HS-5 (cell line): Measurements from ENCODE around the gene SAC3D1.
A peak's percentile ranks its signal among the peaks of the same experiment; 100 is the strongest.
"Not testable (repeated sequence)": the region's sequence is repeated elsewhere in the genome, so short reads cannot be mapped to it uniquely, and the experiment has no call there.

ENCODE experiments used
- DNase-seq: peaks from one replicate; pipeline ENCODE4 v3.0.0-alpha.2; 2012; ENCODE audit warnings: low read depth

The SAC3D1 gene

DNA sequence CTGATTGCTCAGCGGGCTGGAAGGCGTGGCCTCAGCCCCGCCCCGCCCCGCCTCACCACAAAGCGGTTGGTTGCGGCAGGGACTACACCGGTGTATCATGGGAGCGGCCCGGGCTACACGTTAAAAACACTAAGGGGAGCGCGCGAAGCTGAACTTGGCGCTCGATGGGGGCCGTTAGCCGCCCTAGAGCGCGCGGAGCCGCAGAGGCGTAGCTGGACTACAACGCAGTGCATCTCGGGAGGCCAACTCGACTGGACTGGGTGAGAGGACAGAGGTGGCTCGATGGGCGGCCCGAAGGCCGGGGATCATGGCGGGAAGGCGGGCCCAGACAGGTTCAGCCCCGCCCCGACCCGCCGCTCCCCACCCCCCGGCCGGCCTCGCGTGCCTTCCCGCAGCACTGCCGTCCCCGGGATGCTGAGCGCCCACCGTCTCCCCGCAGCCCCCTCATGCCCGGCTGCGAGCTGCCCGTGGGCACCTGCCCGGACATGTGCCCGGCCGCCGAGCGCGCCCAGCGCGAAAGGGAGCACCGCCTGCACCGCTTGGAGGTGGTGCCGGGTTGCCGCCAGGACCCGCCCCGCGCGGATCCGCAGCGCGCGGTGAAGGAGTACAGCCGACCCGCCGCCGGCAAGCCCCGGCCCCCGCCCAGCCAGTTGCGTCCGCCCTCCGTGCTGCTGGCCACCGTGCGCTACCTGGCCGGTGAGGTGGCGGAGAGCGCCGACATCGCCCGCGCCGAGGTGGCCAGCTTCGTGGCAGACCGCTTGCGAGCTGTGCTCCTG, at the start of gene SAC3D1:
SAC3D1 (plus strand) TSS at position 364 of the 776 bp plus-strand sequence; CDS start at position 447, 83 bp downstream.
- DNase-seq, result peak; percentile 90

DNA sequence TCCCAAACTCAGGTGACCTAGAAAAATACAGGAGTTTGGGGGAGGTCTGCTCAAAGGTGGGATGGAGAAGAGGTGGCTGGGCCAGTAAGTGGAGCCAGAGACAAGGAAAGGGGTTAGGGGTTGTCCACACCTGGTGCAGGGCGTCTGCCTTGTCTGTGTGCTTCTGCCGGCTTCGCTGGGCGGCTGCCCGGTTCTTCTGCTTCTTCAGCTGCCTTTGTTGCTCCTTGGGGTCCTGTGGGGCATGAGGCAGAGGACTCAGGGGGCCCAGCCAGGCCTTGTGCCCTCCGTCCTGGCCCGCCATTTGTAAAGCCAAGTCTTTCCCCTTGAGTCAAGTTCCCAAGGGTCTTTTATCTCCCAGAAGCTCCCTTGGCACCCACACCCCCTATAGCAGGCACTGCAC, 46.7 kb upstream of the SAC3D1 start:
- no peak for DNase-seq

DNA sequence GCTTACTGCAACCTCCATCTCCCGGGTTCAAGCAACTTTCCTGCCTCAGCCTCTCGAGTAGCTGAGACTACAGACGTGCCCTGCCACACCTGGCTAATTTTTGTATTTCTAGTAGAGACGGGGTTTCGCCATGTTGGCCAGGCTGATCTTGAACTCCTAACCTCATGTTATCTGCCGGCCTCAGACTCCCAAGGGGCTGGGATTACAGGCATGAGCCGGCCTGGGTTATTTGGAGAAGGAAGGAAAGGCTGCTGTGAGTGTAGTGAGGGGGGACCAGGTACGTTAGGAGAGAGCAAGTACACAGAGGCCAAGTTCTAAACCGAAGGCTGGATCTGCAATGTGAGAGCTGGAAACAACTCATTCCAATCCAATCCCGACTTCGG, 44.7 kb upstream of the SAC3D1 start:
- no peak for DNase-seq

DNA sequence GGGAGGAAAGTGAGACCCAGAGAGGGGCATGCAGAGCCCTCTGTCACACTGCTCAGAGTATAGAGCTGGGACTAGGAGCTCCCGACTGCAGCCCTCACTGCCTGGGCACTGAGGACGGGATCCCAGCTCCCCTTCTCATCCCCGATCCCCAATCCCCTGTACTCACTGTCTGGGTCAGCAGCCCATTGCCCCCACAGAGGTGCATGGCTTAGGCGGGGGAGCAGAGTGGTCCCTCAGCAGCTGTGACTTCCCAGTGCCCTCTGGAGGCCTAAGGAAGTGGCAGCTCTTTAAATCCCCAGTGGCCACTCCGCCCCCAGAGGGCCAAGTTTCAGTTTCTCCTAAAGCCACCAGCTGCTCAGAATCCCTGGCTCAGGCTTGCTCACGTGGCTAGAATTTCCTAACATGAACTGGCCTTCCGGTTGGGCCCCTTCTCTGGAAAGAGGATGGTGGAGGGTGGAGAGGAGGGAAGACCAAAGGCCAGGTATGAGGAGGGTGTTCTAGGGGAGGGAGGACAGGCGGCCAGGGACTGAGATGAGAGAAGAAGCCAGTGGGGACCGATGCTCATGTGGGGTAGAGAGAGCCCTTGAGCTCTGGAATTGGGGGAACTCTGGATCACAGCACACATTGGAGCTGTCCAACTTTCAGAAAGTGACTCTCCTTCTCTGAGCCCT, 44.2 kb upstream of the SAC3D1 start, which contains the start of gene BATF2:
BATF2 (minus strand) TSS at position 262 of the 671 bp plus-strand sequence; CDS start at position 205, 57 bp downstream.
- DNase-seq, result peak; percentile 40

DNA sequence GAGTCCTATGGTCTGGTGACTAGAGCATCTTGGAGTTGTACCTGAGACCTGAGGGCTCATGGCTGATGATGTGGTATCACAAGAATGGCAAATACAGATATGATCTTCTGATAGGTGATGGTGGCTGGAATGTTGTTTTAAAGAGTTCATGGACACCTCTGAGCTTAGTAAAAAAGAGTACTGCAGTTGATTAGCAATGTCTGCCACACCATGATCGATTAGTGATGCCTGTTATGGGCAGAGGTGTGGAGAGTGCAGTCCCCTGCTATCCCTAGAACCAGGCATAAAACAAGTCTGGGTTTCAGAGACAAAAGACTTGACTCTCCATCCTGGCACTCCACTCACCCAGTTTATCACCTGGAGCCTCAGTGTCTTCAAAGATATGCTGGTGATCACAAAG, 42.9 kb upstream of the SAC3D1 start:
- DNase-seq, result no peak

DNA sequence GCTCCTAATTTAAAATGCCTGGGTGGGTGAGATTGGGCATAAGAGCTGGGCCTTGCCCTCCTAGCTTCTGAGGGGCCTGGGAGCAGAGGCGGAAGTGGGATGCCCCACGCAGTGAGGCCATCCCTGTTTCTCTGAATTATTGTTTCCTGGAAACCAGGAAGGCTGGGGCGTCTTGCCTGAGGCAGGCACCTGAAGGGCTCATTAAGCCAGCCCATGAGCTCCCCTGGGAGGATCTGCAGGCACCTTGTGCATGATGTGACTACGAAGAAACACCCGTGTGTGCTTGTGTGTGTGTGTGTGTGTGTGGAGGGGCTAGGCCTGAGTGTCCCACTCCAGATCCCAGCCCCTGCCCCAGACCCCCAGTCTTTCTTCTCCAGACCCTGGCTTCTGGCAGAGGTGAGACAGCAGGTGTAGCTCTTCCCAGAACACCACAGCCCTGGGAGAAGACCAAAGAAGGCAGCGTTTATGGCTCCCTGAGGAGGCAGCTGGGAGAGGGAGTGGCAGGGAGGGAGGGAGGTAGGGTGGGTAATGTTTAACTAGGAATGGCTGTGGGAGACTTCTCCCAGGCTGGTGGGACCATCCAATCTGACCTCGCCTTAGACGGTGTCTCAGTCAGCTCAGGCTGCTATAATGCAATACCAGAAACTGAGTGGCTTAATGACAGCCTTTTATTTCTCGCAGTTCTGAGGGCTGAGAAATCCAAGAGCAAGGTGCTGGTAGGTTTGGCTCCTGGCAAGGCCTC, 42.1 kb upstream of the SAC3D1 start:
- no peak for DNase-seq

DNA sequence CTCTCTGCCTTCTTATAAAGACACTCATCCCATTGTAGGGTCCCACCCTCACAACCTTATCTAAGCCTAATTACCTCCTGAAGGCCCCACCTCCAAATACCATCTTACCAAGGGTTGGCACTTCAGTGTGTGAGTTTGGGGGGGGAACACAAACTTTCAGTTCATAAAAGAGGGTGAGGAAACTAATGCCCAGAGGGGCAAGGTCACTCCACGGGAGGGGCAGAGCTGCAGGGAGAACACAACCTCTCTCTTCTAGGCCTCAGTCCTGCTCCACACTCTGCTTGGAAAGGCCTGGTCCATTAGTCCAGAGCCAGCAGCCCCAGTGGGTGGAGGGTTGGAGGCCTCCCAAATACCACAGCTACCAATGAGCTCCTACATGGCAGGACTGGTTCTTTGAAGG, 41.5 kb upstream of the SAC3D1 start:
- no peak for DNase-seq

DNA sequence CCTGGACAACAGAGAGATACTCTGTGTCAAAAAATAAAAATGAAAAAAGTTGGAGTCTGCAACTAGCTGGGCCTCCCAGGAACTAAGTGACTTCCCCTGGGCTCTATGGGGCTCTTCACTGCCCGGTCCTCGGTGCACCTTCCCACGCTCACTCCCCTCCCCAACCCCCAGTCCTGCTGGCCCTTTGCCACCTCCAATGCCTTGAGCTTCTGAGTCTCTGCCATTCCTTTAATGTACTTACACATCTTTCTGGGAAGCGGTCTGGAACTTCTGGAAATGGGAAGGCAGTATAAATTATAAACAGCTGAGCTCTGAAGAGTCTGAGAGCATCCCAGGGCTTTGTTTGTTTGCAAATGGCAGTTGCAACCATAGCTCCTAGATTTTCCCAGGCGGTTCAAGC, 38.3 kb upstream of the SAC3D1 start:
- no peak for DNase-seq

DNA sequence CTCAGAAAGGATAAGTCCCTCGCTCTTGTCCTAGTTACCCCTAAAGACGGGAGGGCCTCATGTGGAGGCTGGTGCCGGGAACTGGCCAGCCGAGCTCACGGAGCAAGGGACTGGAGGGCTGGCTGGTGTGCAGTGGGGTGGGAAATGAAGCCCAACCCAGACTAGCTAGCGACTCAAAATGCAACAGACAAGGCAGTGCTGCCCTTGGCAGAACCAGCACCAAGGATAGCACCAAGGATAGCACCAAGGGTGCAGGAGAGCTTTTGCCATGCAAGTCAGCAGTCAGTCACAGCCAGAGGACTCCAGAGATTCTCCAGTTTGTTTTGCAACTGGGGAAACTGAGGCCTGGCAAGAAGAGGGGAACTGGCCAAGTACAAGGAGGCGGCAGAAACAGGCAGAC, 37.7 kb upstream of the SAC3D1 start:
- DNase-seq, result no peak

DNA sequence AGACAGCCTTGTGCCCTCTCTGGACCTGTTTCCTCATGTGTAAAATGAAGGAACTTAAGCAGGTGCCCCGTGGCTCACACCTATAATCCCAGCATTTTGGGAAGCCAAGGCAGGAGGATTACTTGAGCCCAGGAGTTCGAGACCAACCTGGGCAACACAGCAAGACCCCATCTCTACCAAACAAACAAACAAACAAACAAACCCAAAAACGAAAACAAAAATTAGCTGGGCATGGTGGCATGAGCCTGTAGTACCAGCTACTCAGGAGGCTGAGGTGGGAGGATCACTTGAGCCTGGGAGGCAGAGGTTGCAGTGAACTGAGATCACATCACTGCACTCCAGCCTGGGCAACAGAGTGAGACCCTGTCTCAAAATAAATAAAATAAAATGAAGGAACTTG, 37.0 kb upstream of the SAC3D1 start:
- not testable (repeated sequence) for DNase-seq

DNA sequence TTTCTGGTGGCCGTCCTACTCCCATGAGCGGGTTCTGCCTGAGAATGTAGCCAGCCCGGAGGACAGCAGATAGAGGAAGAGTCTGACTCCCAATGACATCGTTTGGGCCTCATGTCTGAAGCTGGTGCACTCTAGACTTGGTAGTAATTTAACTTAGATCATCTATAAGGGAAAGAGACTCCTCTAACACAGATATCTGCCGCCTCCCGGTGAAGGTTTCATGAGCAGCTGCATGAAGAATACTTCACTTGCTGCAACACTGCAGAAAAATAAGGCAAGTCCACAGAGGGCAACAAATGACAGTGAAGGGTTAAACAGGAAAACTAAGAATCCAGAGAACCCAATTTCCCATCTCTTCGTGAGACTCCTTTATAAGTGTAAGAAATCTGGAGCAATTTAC, 33.0 kb upstream of the SAC3D1 start:
- DNase-seq, result no peak

DNA sequence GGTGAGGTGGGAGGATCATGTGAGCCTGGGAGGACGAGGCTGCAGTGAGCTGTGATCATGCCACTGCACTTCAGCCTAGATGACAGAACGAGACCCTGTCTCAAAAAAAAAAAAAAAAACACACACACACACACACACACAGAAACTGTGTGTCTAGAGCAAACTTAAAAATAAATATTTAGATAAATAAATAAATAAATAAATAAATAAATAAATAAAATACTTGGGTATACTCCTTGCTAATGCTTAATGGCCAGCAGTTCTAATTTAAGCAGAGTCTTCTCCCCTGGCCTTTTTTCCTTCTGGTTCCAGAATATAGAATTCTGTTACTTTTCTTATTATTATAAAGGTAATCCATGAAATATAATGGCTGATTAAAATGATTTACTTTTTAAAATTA, 32.1 kb upstream of the SAC3D1 start:
- DNase-seq, result no peak

DNA sequence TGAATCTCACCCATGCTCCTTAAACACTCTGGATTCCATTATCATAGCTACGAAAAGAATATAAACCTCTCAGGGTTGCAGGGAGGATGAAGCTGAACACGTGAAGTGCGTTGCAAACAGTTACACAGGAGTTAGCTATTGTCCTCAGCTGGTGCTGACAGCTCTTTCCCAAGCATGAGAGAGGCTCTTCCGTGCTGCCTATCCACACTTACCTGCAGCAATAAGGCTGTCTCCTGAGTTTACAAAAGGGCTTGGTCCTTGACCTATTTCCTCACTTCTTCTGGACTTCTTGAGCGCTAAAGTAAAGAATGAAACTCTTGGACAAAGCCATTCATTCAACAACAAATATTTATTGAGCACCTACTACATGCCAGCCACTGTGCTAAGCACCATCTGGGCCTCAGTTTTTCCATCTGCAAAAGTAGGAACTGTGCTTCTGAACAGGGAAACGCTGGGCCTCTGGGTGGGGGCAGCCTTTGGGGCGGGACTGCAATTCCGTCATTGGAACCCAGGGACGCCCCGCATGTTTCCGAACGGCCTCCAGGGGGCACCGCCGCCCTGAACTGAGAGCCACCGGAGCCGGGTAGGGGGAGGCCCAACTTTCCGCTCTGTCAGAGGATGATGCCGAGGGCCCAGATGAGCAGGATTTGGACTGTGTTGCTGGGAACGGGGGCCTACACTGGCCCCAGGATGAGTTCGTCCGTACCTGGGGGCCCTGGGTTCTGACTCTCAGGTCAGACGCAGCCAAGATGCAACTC, 27.7 kb upstream of the SAC3D1 start:
- peak; percentile 63 for DNase-seq

DNA sequence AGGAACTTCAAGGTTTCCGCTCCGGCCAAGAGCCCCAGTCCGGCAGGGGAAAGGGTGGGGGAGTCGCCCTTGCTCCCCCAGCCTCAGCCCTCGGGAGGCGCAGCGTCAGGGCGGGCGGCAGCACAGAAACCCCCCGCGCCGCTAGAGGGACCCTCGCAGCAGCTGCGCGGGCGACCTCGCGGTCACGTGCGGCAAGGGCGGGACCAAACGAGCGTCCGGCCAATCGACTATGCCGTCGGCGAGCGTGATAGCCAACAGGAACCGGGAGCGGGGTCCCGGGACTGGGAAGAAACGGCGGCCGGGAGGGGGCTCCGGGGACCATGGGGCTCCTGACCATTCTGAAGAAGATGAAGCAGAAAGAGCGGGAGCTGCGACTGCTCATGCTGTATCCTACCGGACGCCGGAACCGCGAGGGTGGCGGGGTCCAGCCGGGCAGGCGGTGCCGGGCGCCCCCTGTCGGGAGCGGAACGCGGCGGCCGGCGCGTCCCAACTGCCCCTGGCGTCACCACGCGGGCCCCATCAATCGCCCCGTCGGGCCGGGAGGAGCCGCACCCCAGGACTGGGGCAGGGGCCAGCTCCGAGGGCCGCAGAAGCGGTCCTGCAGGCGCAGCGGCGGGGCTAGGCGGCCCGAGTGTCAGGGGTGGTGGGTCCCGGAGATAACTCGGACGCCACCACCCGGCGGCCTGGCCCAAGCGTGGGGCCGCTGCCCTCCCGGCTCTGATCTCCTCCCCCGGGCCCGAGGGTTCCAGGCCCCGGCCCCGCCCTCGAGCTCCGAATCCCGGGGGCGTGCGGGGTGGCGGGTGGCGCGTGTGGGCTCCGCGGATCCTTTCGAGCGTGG, 26.9 kb upstream of the SAC3D1 start, which contains the start of gene ARL2:
ARL2 (plus strand) TSS at position 273 of the 838 bp plus-strand sequence; CDS start at position 321, 48 bp downstream.
- peak; percentile 71 for DNase-seq

DNA sequence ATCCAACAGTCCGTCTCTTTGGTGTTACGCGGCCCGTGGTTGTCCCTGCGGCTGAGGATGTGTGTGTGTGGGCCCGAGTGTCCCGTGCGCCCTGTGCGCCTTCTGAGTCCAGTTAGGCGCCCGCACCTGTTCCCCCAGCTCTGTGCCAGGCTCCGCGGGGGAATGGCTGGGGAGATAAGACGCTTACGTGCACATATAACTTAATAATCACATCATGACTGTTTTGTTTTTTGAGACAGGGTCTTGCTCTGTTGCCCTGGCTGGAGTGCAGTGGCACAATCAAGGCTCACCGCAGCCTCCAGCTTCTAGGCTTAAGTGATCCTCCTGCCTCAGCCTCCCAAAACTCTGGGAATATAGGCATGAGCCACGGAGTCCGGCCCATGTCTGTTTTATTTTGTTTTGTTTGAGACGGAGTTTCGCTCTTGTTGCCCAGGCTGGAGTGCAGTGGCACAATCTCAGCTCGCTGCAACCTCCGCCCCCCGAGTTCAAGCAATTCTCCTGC, 26.2 kb upstream of the SAC3D1 start:
- DNase-seq, result no peak

DNA sequence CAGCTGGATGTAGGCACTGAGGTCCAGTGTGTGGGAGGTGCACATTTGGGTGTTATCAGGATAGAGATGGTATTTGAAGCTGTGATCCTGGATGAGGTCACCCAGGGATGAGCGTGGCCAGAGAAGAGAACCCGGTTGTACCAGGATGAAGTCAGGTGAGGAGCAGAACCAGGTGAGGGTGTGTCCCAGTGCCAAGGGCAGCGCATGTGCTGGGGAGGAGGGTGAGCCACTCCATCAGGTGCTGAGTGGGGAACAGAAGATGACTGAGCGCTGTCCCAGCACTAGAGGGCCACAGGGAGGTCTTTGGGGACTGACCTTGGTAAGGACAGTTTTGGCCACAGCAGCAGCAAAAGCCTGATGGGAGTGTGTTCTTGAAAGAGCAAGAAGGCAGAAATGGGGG, 24.3 kb upstream of the SAC3D1 start:
- DNase-seq, result no peak

DNA sequence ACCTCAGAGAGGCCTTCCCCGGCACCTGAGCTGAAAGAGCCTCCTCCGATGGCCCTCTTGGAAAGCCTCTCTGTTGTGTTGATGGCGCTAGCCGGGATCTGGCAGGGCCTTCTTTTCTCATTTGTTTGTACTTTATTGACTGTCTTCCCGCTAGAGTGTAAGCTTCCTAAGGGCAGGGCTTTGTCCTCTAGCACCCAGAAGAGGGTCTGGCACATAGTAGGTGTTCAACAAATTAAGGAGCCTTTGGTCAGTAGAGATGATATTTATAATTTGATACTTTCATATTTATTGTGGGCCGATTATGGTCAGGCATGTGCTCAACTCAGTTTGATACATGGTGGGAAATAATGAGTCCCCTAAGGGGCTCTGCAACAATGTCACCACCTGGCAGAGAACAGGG, 23.1 kb upstream of the SAC3D1 start:
- DNase-seq, result no peak

DNA sequence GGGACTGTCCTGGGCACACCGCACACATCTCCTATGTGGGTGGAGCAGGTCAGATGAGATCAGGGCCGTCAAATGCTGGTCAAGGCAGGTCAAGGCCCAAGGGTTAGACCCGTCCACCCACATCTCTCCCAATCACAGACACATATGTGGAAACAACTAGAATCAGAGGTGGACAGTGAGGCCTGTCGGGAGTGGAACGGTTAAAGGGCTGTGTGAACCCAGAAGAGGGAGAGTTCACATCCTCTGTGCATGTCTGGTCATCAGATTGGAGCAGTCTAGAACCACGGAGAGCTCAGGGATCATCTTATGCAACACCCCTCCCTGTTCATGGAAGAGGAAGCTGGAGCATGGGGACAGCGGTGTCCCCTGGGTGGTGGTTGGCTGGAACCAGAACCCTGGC, 21.2 kb upstream of the SAC3D1 start:
- no peak for DNase-seq

DNA sequence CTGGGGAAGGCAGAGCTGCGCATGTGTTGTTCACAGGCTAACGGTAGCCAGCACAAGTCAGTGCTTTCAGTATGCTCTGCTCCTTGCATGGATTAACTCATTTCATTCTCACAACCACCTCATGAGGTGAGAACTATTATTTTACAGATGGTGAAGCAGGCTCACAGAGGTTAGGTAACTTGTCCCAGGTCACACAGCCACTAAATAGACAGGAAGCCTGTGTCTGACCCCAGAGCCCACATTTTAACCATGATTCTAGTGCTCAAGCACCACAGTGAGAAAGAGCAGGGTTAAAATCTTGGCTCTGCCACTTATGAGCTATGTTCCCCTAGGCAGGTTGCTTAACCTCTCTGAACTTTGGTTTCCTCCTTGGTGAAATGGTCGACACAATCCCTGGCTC, 20.0 kb upstream of the SAC3D1 start:
- no peak for DNase-seq

DNA sequence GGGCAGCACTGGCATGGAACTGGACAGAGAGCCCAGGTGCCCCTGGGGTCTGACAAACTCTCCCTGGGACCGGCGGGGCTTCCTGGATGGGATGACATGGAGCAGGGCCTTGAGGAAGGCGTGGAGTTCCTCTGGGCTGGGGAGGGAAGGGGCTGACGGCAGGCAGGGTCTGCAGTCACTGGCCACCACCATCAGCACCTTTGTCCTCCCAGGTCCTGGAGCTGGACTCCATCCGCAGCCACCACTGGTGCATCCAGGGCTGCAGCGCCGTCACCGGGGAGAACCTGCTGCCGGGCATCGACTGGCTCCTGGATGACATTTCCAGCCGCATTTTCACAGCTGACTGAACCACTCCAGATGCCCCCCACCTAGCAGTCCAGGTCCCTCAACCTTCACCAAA, 19.5 kb upstream of the SAC3D1 start:
- DNase-seq, result no peak

DNA sequence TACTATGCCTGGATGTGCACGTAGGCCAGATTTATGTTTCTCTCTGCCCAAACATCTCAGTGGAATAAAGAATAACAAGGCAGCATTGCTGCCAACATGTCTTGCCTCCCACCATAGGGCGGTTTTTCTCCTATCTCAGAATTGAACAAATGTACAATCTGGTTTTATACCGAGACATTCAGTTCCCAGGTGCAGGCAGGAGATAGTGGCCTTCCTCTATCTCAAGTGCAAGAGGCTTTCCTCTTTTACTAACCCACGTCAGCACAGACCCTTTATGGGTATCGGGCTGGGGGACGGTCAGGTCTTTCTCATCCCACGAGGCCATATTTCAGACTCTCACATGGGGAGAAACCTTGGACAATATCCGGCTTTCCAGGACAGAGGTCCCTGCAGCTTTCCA, 17.5 kb upstream of the SAC3D1 start:
- DNase-seq, result not testable (repeated sequence)
